ENCODE measurements around the gene IQCK.

DNA sequence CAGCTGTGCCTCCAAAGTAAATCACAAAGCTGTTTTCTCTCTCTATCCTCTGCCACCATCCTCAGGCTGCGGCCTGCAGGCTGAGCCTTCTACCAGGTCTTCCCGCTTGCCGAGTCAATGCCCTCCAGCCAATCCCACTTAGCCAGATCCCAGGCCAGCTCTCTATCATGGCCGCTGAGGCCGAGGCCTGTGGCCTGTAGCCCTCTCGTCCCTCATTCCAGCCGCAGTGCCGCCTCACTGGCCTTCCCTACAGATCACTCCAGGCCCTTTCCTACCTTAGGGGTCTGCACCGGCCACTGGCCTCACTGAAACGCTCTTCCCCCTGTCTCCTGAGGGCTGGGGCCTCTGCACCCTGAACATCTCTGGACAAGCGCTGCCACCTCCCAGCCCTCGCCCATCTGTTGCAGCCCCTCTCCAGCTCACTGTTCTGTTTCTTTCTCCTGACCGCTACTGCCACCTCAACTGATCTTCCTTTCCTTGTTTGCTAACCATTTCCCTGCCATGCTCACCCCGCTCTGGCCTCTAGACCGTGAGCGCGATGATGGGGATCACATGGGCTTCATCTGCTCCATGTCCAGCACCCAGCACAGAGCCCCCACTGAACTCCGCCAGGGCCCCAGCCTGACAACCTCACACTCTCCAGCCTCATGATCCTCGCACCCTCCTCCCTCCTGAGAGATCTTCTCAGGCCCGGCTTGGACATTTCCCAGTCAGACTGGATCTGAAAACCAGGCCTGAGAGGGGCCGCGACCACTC is 8.5 kb upstream of the IQCK start:
- TF ChIP-seq, protein P1, sequence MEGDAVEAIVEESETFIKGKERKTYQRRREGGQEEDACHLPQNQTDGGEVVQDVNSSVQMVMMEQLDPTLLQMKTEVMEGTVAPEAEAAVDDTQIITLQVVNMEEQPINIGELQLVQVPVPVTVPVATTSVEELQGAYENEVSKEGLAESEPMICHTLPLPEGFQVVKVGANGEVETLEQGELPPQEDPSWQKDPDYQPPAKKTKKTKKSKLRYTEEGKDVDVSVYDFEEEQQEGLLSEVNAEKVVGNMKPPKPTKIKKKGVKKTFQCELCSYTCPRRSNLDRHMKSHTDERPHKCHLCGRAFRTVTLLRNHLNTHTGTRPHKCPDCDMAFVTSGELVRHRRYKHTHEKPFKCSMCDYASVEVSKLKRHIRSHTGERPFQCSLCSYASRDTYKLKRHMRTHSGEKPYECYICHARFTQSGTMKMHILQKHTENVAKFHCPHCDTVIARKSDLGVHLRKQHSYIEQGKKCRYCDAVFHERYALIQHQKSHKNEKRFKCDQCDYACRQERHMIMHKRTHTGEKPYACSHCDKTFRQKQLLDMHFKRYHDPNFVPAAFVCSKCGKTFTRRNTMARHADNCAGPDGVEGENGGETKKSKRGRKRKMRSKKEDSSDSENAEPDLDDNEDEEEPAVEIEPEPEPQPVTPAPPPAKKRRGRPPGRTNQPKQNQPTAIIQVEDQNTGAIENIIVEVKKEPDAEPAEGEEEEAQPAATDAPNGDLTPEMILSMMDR (IDR thresholded peaks at IDR 0.05), result no peak
- no peak for TF ChIP-seq POLR2AphosphoS5 (IDR thresholded peaks at IDR 0.05)
- no peak for TF ChIP-seq POLR2A (IDR thresholded peaks at IDR 0.05)
